Measurements from ENCODE around the gene PSRC1.

DNA sequence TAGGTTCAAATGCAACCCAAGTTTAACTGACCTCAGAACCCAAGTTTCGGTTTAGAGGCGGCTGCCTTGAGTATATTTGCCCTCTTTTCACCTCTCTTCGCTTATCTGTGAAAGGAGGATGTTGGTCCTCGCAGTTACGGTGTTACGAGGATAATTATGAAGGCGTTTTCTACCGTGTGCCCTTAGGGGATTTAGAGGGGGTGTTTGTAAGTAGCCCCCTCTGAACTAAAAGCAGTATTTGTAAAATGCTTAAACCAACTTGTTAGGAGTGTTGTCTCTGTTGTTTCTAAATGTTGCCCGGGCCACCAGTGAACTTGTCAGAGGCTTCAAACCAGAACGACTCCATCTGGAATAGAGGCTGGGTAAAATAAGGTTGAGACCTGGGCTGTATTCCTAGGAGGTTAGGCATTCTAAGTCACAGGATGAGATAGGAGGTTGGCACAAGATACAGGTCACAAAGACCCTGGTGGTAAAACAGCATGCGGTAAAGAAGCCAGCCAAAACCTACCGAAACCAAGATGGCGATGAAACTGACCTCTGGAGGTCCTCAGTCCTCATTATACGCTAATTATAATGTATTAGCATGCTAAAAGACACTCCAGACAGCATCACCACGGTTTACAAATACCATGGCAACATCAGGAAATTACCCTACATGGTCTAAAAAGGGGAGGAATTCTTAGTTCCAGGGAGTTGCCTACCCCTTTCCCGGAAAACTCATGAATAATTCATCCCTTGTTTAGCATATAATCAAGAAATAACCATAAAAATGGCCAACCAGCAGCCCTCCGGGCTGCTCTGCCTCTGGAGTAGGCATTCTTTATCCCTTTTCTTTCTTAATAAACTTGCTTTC lies 1.0 kb upstream of the PSRC1 start:
- TF ChIP-seq, protein P1, sequence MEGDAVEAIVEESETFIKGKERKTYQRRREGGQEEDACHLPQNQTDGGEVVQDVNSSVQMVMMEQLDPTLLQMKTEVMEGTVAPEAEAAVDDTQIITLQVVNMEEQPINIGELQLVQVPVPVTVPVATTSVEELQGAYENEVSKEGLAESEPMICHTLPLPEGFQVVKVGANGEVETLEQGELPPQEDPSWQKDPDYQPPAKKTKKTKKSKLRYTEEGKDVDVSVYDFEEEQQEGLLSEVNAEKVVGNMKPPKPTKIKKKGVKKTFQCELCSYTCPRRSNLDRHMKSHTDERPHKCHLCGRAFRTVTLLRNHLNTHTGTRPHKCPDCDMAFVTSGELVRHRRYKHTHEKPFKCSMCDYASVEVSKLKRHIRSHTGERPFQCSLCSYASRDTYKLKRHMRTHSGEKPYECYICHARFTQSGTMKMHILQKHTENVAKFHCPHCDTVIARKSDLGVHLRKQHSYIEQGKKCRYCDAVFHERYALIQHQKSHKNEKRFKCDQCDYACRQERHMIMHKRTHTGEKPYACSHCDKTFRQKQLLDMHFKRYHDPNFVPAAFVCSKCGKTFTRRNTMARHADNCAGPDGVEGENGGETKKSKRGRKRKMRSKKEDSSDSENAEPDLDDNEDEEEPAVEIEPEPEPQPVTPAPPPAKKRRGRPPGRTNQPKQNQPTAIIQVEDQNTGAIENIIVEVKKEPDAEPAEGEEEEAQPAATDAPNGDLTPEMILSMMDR (conservative IDR thresholded peaks at IDR 0.05; ENCODE audit: low read depth, low read length) = no peak
- TF ChIP-seq EZH2 (IDR thresholded peaks at IDR 0.05; ENCODE audit: borderline replicate concordance, low read depth, low read length, poor library complexity, severe bottlenecking) = no peak
